Measurements from ENCODE around the gene BMPER.

BMPER gene

GRCh38 chr7:33973231-33974015 lies 68.1 kb downstream of the BMPER start:
- H3K4me3 ChIP-seq (ENCODE audit: low read length), result no peak overlapping the region
- peak; percentile 13 for DNase-seq (ENCODE audit: low read depth)
- no peak for TF ChIP-seq CTCF (IDR thresholded peaks at IDR 0.05; ENCODE audit: insufficient read depth, low read depth, low read length, missing control alignments)

DNA sequence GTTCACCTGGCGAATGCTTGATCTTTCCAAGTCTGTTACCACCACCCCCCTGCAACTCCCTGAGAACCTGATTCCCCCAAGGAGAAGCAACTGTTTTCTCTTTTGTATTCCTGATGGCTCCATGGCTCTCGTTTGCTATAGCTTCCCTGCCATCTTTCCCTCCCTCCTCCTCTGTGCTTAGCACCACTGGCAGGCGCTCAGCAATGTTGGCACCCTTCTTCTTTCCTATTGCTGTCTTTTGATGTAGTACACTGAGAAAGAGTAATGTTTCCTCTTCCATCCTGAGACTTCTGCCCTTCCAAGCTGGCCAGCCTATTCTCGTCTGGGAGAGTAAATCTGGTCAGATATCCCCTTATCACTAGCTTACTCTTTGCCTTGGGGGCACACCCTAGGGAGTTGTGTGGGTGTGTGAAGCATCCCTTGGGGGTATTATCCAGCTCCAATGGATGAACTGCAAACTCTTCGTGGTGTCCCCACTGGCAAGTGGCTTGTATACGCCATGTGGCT lies 74.0 kb downstream of the BMPER start:
- no peak overlapping the region for H3K4me3 ChIP-seq (ENCODE audit: low read length)
- no peak for TF ChIP-seq CTCF (IDR thresholded peaks at IDR 0.05; ENCODE audit: insufficient read depth, low read depth, low read length, missing control alignments)
- DNase-seq (ENCODE audit: low read depth), result no peak

DNA sequence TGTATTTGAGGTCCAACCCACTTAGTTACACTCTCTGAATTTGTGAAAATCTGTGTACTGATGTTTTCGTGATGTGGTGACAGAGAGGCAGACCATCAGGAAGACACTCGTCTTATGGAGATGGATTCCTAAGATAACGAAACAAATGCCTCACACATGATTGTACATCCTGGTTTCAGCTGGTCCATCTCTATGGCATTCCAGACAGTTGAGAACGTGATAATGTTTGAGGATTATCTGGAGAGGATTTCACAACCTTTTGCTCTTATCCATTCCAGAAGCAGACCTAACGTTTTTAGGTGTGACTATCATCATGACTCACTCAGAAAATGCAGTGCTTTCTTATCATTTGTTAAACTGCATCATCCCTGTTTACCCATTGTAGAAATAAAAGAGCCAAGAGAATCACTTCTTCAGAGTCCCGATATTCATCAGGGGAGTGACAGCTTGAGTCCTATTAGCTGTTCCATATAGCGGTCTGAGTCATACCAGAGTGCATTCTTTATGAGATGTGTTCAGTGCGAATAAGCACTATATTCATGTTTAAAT lies 74.5 kb downstream of the BMPER start:
- TF ChIP-seq CTCF (IDR thresholded peaks at IDR 0.05; ENCODE audit: insufficient read depth, low read depth, low read length, missing control alignments), result no peak
- DNase-seq (ENCODE audit: low read depth), result peak; percentile 92
- no peak overlapping the region for H3K4me3 ChIP-seq (ENCODE audit: low read length)

GRCh38 chr7:33981226-33981625 lies 75.9 kb downstream of the BMPER start:
- no peak for DNase-seq (ENCODE audit: low read depth)
- no peak for TF ChIP-seq CTCF (IDR thresholded peaks at IDR 0.05; ENCODE audit: insufficient read depth, low read depth, low read length, missing control alignments)
- no peak overlapping the region for H3K4me3 ChIP-seq (ENCODE audit: low read length)

- no peak for TF ChIP-seq CTCF (IDR thresholded peaks at IDR 0.05; ENCODE audit: insufficient read depth, low read depth, low read length, missing control alignments)
- no peak for DNase-seq (ENCODE audit: low read depth)
Measured at GRCh38 chr7:33981671-33982424, 76.5 kb downstream of the BMPER start.

DNA sequence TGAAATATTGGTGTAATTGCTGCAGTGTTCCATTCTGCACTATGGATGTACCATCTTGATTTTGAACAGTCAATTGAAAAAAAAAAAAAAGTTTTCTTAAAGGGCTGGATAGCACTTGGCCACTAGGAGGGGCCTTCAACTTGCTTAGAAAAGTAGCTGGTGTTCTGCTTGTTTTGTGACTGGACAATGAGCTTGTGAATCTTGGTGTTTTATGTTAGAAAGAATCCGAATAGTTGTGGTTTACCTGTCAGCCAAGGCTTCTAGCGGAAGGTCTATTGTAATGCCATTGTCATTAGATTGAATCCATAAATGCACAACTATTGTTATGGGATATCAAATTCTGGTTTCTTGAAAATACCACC lies 77.1 kb downstream of the BMPER start:
- peak; percentile 62 for DNase-seq (ENCODE audit: low read depth)
- TF ChIP-seq CTCF (IDR thresholded peaks at IDR 0.05; ENCODE audit: insufficient read depth, low read depth, low read length, missing control alignments), result peak; percentile 56
- H3K4me3 ChIP-seq (ENCODE audit: low read length), result no peak overlapping the region

More at GRCh38 chr7:33981671-33982424, 76.5 kb downstream of the BMPER start:
- H3K4me3 ChIP-seq (ENCODE audit: low read length), result no peak overlapping the region
